HG03025 (cell line): ENCODE results near the gene ANXA6.
"Not testable (repeated sequence)": the region's sequence is repeated elsewhere in the genome, so short reads cannot be mapped to it uniquely, and the experiment has no call there.

Experiments used
- ATAC-seq: cut with Tn5 transposase; IDR thresholded peaks from one replicate; pipeline ENCODE4 v1.9.1; 2021; ENCODE audit warnings: mild to moderate bottlenecking, moderate library complexity; ENCODE audit not compliant: unreplicated experiment, low FRiP score

Gene ANXA6

GRCh38 chr5:151157426-151158286 lies at the start of gene ANXA6:
Gene ANXA6, minus strand, starts transcription at chr5:151157779. Its CDS starts 9,878 bp downstream, at chr5:151147901.
- ATAC-seq = peak; percentile 43

GRCh38 chr5:151205411-151205810 lies 47.8 kb upstream of the ANXA6 start:
- no peak for ATAC-seq

GRCh38 chr5:151204051-151204450 lies 46.5 kb upstream of the ANXA6 start:
- ATAC-seq = no peak

GRCh38 chr5:151202381-151203139 lies 45.0 kb upstream of the ANXA6 start:
- no peak for ATAC-seq

- no peak for ATAC-seq
These were observed 43.5 kb upstream of the ANXA6 start for GRCh38 chr5:151200913-151201595.

- ATAC-seq = no peak
These were observed 42.1 kb upstream of the ANXA6 start for GRCh38 chr5:151199581-151200185.

GRCh38 chr5:151198861-151199260 lies 41.3 kb upstream of the ANXA6 start:
- no peak for ATAC-seq

- ATAC-seq = not testable (repeated sequence)
These were observed 39.7 kb upstream of the ANXA6 start for GRCh38 chr5:151197291-151197600.

- ATAC-seq = peak; percentile 94
These were observed 39.1 kb upstream of the ANXA6 start for GRCh38 chr5:151196556-151197290.

GRCh38 chr5:151195622-151196021 lies 38.0 kb upstream of the ANXA6 start:
- no peak for ATAC-seq

GRCh38 chr5:151192626-151193025 lies 35.0 kb upstream of the ANXA6 start:
- ATAC-seq = no peak

- no peak for ATAC-seq
These were observed 34.1 kb upstream of the ANXA6 start for GRCh38 chr5:151191661-151192060.

GRCh38 chr5:151189151-151189550 lies 31.6 kb upstream of the ANXA6 start:
- no peak for ATAC-seq

- ATAC-seq = no peak
These were observed 29.0 kb upstream of the ANXA6 start for GRCh38 chr5:151186538-151186937.

GRCh38 chr5:151186052-151186451 lies 28.5 kb upstream of the ANXA6 start:
- no peak for ATAC-seq

GRCh38 chr5:151184316-151185042 lies 26.9 kb upstream of the ANXA6 start:
- no peak for ATAC-seq

GRCh38 chr5:151183456-151184245 lies 26.1 kb upstream of the ANXA6 start:
- no peak for ATAC-seq

GRCh38 chr5:151182976-151183375 lies 25.4 kb upstream of the ANXA6 start:
- ATAC-seq = no peak

GRCh38 chr5:151182524-151182900 lies 24.9 kb upstream of the ANXA6 start:
- ATAC-seq = no peak
